ENCODE measurements around the gene C18orf63. TPM values are rescaled to one million over a fixed set of nuclear protein-coding genes. Genes with fewer than 3 reads are reported as not detected.

C18orf63 gene
- total RNA-seq, 1 donor from 2014 or later: not detected

DNA sequence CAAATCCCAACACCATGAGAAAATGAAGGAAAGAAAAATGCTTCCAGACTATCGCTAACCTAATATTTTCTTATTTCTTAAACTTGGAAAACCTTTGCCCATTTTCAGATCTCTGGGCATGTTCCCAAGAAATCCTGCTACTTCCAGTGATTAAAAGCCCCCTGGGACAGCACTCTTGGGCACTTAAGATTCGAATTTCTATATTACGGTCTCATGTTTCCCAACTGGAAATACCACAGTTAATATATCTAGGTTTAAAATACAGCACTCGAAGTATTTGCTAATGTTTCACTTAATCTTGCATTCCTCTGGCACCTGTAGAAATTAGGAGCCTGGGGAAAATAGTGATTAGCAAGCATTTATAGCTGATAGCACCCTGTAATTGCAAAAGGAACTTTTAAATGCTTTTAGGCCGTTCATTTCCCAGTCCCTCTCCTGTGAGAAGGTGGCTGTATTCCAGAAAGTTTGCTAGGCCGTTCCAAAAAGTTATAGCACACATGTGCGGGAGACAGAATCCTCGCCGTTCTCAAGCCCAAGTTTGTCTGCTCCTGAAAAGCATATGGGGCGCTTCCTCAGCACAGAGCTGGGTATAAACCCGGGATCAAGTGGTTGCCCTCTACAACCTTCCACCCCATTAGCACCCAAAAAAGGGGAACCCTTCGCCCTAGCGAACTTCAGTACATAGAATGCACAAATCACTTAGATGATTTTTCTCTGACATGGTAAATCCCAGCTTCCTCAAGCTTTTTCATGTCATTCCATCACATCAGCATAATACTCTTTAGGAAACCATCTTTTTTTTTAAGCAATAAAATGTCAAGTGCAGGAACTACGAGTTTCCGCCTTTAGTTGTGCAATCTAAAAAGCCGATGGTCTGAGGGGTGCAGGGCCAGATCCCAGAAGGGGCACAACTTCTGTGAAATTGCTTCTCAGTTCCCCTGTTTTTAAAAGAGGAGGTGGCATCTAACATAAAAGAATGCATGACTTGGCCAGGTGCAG lies 80.8 kb downstream of the C18orf63 start:
- Mint-ChIP-seq H3K9me3 (no peaks in the 10 kb centered on the region), H3K27ac (no peak overlapping the region), H3K4me1 (peaks cover 11% of the 10 kb centered on the region), H3K36me3 (no peaks in the 10 kb centered on the region), H3K4me3 (no peak overlapping the region), H3K27me3 (ENCODE audit: low read depth) (peaks cover 33% of the 10 kb centered on the region)
- no peak for DNase-seq (ENCODE audit: low spot score in 2 of 2, unreplicated experiment in 2 of 2)
- TF ChIP-seq, protein P1, sequence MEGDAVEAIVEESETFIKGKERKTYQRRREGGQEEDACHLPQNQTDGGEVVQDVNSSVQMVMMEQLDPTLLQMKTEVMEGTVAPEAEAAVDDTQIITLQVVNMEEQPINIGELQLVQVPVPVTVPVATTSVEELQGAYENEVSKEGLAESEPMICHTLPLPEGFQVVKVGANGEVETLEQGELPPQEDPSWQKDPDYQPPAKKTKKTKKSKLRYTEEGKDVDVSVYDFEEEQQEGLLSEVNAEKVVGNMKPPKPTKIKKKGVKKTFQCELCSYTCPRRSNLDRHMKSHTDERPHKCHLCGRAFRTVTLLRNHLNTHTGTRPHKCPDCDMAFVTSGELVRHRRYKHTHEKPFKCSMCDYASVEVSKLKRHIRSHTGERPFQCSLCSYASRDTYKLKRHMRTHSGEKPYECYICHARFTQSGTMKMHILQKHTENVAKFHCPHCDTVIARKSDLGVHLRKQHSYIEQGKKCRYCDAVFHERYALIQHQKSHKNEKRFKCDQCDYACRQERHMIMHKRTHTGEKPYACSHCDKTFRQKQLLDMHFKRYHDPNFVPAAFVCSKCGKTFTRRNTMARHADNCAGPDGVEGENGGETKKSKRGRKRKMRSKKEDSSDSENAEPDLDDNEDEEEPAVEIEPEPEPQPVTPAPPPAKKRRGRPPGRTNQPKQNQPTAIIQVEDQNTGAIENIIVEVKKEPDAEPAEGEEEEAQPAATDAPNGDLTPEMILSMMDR (IDR thresholded peaks at IDR 0.05; ENCODE audit: unreplicated experiment): no peak

DNA sequence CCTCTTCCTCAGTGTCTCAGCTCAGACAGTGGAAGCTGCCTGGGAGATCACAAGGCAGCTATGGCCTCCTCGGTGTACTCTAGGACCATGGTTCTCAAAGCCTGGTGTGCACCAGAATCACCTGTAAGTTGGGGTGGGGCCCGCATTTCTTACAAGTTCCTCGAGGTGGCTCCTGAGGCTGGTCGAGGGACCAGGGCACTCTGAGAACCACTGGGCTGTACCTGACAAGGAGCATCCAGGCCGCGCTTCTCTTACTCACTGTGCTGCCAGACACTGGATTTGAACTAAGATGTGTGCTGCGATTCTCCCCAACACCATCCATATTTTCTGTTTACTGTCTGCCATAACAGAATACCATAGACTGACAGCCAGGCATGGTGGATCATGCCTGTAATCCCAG lies 81.9 kb downstream of the C18orf63 start:
- no peaks in the 10 kb centered on the region for H3K36me3 Mint-ChIP-seq
- DNase-seq (ENCODE audit: low spot score in 2 of 2, unreplicated experiment in 2 of 2): no peak
- no peak overlapping the region for H3K27ac Mint-ChIP-seq
- H3K27me3 Mint-ChIP-seq (ENCODE audit: low read depth): peaks cover 27% of the 10 kb centered on the region
- peaks cover 11% of the 10 kb centered on the region for H3K4me1 Mint-ChIP-seq
- H3K4me3 Mint-ChIP-seq: no peak overlapping the region
- H3K9me3 Mint-ChIP-seq: no peaks in the 10 kb centered on the region
- TF ChIP-seq, protein P1 (IDR thresholded peaks at IDR 0.05; ENCODE audit: unreplicated experiment): no peak

DNA sequence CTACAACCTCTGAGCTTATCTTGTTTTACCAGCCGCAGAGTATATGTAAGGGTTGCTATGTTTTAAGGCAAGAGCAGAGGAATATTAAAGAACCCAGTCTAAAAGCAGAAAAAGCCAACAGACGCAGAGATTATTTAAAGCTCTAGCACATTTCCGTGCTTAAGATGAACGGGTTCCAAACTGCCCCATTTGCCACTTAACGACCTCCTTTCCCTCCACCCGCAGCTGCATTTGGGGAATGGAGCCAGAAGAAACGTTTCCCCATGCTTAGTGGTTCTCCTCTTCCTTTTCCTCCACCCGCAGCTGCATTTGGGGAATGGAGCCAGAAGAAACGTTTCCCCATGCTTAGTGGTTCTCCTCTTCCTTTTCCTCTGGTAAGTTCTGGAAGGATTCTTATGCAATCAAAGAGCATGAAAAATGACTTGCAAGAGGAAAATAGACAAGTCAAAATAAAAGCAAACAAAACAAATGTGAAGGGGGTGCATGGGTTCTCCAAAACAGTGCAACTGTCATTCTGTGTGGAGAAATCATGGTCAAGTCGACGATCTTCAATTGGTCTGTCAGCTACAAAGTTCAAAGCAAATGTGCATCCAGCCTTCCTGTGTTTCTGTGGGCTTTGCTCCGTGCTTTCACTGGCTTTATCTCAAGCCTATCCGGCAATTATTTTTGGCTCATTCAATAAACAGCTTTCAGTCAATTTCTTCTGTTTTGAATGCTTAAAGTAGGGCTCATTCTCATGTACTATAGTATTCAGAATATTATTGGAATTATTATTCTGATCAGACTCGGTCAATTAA lies 83.7 kb downstream of the C18orf63 start:
- DNase-seq (ENCODE audit: low spot score in 2 of 2, unreplicated experiment in 2 of 2): no peak
- Mint-ChIP-seq H3K27me3 (ENCODE audit: low read depth) (peaks cover 12% of the 10 kb centered on the region), H3K36me3 (no peaks in the 10 kb centered on the region), H3K27ac (no peak overlapping the region), H3K4me1 (peaks cover 11% of the 10 kb centered on the region), H3K4me3 (no peak overlapping the region), H3K9me3 (no peaks in the 10 kb centered on the region)
- TF ChIP-seq, protein P1 (IDR thresholded peaks at IDR 0.05; ENCODE audit: unreplicated experiment): no peak

DNA sequence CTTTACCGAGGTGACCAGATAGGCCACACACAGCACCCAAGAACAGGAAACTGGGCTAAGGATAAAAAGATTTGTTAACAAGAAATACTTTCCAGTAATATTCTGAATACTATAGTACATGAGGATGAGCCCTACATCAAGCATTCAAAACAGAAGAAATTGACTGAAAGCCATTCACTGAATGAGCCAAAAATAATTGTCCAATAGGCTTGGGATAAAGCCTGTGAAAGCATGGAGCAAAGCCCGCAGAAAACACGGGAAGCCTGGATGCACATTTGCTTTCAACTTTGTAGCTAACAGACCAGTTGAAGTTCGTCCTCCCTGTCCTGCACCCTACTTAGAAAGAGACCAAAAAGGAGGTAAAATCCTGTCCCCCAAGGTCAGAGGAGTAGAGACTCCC lies 85.2 kb downstream of the C18orf63 start:
- H3K27ac Mint-ChIP-seq: no peak overlapping the region
- no peak for DNase-seq (ENCODE audit: low spot score in 2 of 2, unreplicated experiment in 2 of 2)
- TF ChIP-seq, protein P1 (IDR thresholded peaks at IDR 0.05; ENCODE audit: unreplicated experiment): no peak
- H3K27me3 Mint-ChIP-seq (ENCODE audit: low read depth): peaks cover 6% of the 10 kb centered on the region
- H3K4me1 Mint-ChIP-seq: peaks cover 8% of the 10 kb centered on the region
- no peak overlapping the region for H3K4me3 Mint-ChIP-seq
- H3K36me3 Mint-ChIP-seq: no peaks in the 10 kb centered on the region
- H3K9me3 Mint-ChIP-seq: no peaks in the 10 kb centered on the region

DNA sequence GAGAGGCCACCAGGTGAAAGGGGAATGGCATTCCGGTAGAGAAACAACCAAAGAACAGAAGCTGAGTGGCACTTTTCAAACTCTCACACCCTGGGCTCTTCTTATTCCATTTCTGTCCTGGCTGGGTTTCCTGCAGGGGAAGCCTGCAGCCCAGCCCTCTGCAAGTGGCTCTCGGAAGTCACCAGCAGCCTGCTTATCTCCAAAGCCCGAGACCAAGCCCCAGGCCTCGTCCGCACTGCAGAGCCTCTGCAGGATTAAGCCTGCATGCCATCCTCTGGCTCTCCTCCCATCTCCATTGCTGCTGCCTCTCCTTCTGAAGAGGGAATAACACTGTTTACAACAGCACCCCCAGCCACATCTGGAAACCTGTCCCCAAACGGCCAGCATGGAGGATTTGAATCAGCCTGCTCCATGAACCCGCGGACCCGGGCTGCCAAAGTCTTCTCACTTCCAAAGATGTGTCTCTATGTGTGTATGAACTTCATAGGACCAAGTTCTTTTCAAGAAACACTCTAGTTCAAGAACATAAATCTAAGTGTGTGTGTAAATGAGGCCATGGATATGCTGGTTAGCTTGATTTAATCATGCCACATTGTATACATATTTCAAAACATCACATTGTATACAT lies 87.3 kb downstream of the C18orf63 start:
- no peak for DNase-seq (ENCODE audit: low spot score in 2 of 2, unreplicated experiment in 2 of 2)
- Mint-ChIP-seq H3K4me1 (peaks cover 2% of the 10 kb centered on the region), H3K27me3 (ENCODE audit: low read depth) (peaks cover 11% of the 10 kb centered on the region), H3K36me3 (no peaks in the 10 kb centered on the region), H3K27ac (no peak overlapping the region), H3K9me3 (no peaks in the 10 kb centered on the region), H3K4me3 (no peak overlapping the region)
- TF ChIP-seq, protein P1 (IDR thresholded peaks at IDR 0.05; ENCODE audit: unreplicated experiment): no peak
